ENCODE measurements around the gene CNTN4.

DNA sequence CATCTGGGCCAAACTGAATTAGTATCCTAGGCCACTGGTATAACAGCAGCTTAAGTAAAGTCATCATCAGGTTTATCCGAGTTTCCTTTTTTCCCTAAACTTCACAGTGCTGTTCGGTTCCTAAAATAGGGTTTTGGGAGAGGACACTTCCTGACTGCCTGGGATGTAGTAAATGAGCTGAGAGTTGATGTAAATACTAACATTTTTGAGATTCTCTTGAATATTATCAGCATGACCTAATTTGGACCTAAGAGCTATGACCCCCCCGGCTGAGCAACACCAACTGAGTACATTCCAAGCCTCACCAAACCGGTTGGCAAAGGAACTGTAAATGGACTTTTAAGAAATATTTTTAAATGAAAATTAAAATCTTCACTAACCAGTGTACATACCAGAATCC is 932.7 kb downstream of the CNTN4 start:
- TF ChIP-seq ZNF274 (IDR thresholded peaks at IDR 0.05; ENCODE audit: low read depth, low read length) (no peak), YY1 (IDR thresholded peaks at IDR 0.05; ENCODE audit: insufficient read depth, insufficient read length) (no peak), SUZ12 (IDR thresholded peaks at IDR 0.05; ENCODE audit: extremely low read depth, insufficient read depth, insufficient read length) (no peak)
